ENCODE measurements around the gene CDK7. TPM values are rescaled to one million over a fixed set of nuclear protein-coding genes. Genes with fewer than 3 reads are reported as not detected.

Gene CDK7
- total and polyA plus RNA-seq, 9 of the 15 experiments (the other 6 are each of a cell fraction or from before 2014, with no cell fraction given) = 41.7 to 143 (median 65.3) TPM

DNA sequence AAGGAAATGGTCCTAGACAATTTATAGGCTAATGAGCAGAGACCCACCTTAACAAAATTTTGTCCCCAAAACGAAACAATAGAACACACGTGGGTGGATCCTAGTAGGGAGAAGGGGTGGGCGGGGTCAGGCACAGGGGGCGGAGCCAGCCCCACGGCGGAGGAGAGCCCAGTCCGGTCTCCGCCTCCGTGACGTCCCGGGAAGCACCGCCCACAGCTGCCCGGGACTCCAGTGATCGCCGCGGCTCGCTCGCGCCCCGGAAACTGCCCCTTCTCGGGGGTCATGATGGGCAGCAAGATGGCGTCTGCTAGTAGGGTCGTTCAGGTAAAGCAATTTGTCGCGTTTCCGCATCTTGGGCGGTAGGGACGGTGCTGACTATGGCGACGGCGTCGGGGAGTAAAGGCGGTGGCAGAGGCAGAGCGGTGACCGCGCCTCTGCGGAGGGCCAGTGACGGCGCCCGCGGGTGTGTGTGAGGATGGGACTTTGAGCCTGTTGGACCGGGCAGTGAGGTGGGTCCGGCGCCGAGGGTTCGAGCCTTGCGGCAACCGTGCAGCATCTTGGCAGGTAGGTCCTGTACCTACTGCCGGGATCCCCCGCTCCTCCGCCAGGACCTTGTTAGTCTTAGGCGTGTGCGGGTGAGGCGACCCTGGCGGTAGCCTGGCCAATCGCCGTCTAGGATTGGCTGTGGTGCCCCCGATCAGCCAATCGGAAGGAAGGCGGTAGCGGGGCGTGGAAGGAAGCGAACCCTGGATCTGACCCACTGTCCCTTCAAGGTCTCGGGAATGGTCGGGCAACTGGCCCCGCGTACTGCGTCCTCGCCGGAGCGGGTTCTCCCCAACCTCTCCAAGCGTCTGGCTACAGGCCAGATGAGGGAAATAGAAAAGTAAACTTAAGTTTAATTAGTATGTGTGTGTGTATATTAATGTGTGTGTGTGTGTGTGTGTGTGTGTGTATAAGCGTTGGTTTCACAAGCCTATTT lies 16.8 kb upstream of the CDK7 start (continued):
- TF ChIP-seq FOXM1 (IDR thresholded peaks at IDR 0.05; ENCODE audit: low read depth) = 0 out of 2 replicates have a peak, but pooled peaks have one; percentile 34
- TF ChIP-seq FOXM1 (CRISPR knock-in tag; IDR thresholded peaks at IDR 0.05; ENCODE audit: low read depth) = peak; percentile 89
- TF ChIP-seq POLR2G (IDR thresholded peaks at IDR 0.05; ENCODE audit: low read depth, low read length) = peak; percentile 94
- TF ChIP-seq, protein P1, sequence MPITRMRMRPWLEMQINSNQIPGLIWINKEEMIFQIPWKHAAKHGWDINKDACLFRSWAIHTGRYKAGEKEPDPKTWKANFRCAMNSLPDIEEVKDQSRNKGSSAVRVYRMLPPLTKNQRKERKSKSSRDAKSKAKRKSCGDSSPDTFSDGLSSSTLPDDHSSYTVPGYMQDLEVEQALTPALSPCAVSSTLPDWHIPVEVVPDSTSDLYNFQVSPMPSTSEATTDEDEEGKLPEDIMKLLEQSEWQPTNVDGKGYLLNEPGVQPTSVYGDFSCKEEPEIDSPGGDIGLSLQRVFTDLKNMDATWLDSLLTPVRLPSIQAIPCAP (CRISPR knock-in tag; IDR thresholded peaks at IDR 0.05; ENCODE audit: borderline replicate concordance) = no peak
- no peak for TF ChIP-seq JUND (IDR thresholded peaks at IDR 0.05; ENCODE audit: borderline replicate concordance, low read depth, low read length)
- no peak; the same call in 1 of the 3 replicates for TF ChIP-seq JUND (tag; IDR thresholded peaks at IDR 0.05; ENCODE audit: borderline replicate concordance, low read depth, low read length)
- TF ChIP-seq STAT5A (IDR thresholded peaks at IDR 0.05; ENCODE audit: borderline replicate concordance, low read length) = no peak
- no peak for TF ChIP-seq ZNF165 (CRISPR knock-in tag; IDR thresholded peaks at IDR 0.05; ENCODE audit: borderline replicate concordance)
- TF ChIP-seq, protein P2, sequence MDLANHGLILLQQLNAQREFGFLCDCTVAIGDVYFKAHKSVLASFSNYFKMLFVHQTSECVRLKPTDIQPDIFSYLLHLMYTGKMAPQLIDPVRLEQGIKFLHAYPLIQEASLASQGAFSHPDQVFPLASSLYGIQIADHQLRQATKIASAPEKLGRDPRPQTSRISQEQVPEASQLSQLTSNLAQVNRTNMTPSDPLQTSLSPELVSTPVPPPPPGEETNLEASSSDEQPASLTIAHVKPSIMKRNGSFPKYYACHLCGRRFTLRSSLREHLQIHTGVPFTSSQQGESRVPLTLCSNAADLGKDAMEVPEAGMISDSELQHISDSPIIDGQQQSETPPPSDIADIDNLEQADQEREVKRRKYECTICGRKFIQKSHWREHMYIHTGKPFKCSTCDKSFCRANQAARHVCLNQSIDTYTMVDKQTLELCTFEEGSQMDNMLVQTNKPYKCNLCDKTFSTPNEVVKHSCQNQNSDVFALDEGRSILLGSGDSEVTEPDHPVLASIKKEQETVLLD (IDR thresholded peaks at IDR 0.05) = 0 out of 2 replicates have a peak, but pooled peaks have one; percentile 47
- TF ChIP-seq MTA1 (IDR thresholded peaks at IDR 0.05; ENCODE audit: borderline replicate concordance) = no peak
- TF ChIP-seq, protein P3, sequence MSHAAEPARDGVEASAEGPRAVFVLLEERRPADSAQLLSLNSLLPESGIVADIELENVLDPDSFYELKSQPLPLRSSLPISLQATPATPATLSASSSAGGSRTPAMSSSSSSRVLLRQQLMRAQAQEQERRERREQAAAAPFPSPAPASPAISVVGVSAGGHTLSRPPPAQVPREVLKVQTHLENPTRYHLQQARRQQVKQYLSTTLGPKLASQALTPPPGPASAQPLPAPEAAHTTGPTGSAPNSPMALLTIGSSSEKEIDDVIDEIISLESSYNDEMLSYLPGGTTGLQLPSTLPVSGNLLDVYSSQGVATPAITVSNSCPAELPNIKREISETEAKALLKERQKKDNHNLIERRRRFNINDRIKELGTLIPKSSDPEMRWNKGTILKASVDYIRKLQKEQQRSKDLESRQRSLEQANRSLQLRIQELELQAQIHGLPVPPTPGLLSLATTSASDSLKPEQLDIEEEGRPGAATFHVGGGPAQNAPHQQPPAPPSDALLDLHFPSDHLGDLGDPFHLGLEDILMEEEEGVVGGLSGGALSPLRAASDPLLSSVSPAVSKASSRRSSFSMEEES (CRISPR knock-in tag; IDR thresholded peaks at IDR 0.05) = no peak
- TF ChIP-seq TOE1 (IDR thresholded peaks at IDR 0.05; ENCODE audit: borderline replicate concordance) = peak; percentile 47; the same call in 1 of the 2 replicates
- peak; percentile 58; the same call in 1 of the 2 replicates for TF ChIP-seq TOE1 (CRISPR knock-in tag; IDR thresholded peaks at IDR 0.05; ENCODE audit: borderline replicate concordance, low read depth)
- TF ChIP-seq CBX8 (IDR thresholded peaks at IDR 0.05; ENCODE audit: borderline replicate concordance, extremely low read depth, low read depth, low read length, poor library complexity, severe bottlenecking) = no peak
- no peak for TF ChIP-seq ZNF408 (CRISPR knock-in tag; IDR thresholded peaks at IDR 0.05; ENCODE audit: low read depth)
- TF ChIP-seq MED1 (CRISPR knock-in tag; IDR thresholded peaks at IDR 0.05; ENCODE audit: borderline replicate concordance) = no peak

Data from K562 (cell line).